Measurements from ENCODE around the gene UTP14A.

DNA sequence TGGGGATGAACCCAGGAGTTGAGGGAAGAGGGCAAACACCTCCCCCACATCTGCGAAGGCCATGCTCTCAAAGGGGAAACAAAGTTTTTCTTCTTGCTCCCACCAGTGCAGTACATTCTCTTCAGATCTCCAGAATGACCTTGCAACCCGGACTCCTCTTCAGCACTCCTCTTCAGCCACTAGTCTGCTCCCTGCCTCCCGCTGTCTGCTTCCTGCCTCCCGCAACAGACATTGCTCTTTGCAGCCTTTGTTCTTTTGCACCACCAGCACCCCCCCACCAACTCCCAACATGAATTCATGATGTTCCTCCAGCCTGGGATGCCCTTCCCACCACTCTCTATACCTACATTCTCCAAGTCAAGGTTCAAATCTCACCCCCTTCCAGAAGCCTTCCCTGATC is 32.1 kb downstream of the UTP14A start:
- no peak for TF ChIP-seq EZH2 (IDR thresholded peaks at IDR 0.05; ENCODE audit: borderline replicate concordance, low read depth, low read length, severe bottlenecking)
- TF ChIP-seq, protein P1, sequence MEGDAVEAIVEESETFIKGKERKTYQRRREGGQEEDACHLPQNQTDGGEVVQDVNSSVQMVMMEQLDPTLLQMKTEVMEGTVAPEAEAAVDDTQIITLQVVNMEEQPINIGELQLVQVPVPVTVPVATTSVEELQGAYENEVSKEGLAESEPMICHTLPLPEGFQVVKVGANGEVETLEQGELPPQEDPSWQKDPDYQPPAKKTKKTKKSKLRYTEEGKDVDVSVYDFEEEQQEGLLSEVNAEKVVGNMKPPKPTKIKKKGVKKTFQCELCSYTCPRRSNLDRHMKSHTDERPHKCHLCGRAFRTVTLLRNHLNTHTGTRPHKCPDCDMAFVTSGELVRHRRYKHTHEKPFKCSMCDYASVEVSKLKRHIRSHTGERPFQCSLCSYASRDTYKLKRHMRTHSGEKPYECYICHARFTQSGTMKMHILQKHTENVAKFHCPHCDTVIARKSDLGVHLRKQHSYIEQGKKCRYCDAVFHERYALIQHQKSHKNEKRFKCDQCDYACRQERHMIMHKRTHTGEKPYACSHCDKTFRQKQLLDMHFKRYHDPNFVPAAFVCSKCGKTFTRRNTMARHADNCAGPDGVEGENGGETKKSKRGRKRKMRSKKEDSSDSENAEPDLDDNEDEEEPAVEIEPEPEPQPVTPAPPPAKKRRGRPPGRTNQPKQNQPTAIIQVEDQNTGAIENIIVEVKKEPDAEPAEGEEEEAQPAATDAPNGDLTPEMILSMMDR (IDR thresholded peaks at IDR 0.05; ENCODE audit: extremely low read depth in 1 of 2, insufficient read depth in 1 of 2, low read depth in 1 of 2, low read length in 2 of 2): no peak
- TF ChIP-seq POLR2A (IDR thresholded peaks at IDR 0.05; ENCODE audit: low read depth, low read length): no peak

All from endothelial cell of umbilical vein (primary cell).